Ovary (tissue), 3 donors: ENCODE measurements around the gene SIRT3.

Source experiments
- POLR2A ChIP-seq: fragments of 450-650 bp; IDR thresholded peaks from one replicate; pipeline ENCODE4 v1.6.1; 2017; ENCODE audit warnings: antibody characterized with exemption, mild to moderate bottlenecking, moderate library complexity
- TF ChIP-seq, protein P1 (sequence below), 3 donors: fragments of 450-650 bp in 2 of 3; fragments of 200-600 bp in 1 of 3; IDR thresholded peaks; one replicate each; pipeline versions ENCODE4 v1.5.1 to v1.8.0; 2016 to 2022; ENCODE audit warnings: antibody characterized with exemption in 3 of 3, mild to moderate bottlenecking in 1 of 3
- donor health status: DM: no; HTN: no; CAD: no.

DNA sequence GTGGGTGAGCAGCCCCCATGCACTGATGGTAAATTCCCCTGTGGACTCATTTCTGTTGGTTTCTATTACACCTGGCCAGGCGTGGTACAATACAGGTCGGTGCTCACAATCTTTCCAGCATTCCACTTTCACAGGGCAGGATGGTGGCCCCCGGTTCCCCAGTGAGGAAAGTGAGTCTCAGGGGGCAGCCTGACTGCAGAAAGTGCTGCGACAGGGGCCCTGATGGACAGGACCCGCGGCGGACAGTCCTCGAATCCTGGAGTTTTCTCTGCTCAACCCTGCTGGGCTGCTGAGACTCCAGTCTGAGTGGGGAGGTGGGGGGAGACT lies 49.7 kb upstream of the SIRT3 start:
- TF ChIP-seq, protein P1, sequence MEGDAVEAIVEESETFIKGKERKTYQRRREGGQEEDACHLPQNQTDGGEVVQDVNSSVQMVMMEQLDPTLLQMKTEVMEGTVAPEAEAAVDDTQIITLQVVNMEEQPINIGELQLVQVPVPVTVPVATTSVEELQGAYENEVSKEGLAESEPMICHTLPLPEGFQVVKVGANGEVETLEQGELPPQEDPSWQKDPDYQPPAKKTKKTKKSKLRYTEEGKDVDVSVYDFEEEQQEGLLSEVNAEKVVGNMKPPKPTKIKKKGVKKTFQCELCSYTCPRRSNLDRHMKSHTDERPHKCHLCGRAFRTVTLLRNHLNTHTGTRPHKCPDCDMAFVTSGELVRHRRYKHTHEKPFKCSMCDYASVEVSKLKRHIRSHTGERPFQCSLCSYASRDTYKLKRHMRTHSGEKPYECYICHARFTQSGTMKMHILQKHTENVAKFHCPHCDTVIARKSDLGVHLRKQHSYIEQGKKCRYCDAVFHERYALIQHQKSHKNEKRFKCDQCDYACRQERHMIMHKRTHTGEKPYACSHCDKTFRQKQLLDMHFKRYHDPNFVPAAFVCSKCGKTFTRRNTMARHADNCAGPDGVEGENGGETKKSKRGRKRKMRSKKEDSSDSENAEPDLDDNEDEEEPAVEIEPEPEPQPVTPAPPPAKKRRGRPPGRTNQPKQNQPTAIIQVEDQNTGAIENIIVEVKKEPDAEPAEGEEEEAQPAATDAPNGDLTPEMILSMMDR (IDR thresholded peaks at IDR 0.05), result no peak
- no peak for TF ChIP-seq POLR2A
